ENCODE results near the gene ALOX5AP.

ALOX5AP gene

DNA sequence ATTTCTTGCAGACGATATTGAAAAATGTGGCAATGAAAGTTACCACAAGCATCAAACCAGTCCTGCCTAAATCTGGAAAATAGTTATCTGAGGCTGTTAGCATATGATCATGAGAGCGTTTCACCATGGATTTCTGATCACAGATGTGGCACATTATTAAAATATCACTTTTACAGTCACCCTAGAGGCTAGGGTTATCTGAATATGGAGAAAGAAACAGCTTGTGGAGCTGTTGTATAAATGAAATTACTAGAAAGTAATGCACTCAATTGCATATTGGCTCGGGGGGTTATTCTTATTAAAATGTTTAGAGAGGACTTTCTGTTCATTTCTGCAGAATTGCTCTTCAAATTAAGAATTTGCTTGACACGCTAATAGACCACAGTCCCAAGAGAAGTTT, 35.6 kb downstream of the ALOX5AP start:
- DNase-seq: no peak

DNA sequence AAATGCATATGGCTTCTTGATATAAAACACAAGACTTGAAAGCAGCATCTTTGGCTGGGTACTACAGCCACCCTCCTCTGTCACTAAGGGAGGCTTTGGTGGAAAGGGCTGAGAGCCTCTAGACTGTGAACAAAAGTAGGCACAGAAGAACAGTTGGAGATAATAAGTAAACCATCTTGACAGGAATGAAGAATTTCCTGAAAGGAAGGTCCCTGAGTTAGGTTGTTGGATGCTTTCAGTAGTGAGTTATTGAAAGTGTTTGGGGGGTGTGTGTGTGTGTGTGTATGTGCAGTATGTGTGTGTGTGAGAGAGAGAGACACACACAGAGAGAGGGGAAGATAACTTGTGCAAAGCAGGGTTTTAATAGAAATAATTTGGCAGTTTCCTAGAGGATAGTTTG, 38.2 kb downstream of the ALOX5AP start:
- no peak for DNase-seq

DNA sequence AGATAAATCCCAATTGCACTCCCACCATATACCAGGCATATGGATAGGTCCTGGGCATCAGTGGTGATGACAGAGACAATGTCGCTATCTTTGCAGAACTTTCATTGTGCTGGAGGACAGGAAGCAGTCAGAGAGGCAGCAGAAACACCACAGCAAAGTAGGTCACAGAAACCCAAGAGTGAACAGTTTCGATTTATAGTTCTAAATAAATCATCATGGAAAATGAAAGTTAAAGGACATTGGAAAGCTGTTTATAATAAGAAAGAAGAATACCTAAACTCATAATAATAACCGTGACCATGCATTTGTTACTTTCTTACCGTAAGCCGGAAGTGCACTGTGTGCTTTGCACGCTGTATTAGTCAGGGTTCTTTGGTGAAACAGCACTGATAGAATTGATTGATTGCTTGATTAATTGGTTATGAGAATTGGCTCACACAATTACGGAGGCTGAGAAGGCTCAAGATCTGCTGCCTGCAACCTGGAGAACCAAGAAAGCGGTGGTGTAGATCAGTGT, 38.9 kb downstream of the ALOX5AP start:
- DNase-seq: no peak

DNA sequence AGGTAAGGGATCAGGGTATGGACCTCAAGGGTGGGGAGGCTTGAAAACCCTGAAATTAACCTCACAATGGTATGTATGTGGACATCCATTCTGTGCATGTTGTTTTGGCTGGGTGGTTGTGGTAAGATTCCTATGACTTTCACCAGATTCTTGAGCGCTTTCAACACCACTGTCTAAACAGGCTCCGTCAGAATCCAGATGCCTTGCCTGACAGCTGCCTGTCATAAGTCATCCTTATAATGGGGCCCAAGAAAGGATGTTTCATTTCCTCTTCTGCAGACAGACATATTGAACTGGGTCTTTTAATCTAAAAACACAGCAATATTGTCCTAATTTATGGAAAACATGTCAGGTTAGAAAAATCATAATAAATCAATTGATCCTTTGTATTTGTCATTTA, 41.3 kb downstream of the ALOX5AP start:
- DNase-seq: no peak

DNA sequence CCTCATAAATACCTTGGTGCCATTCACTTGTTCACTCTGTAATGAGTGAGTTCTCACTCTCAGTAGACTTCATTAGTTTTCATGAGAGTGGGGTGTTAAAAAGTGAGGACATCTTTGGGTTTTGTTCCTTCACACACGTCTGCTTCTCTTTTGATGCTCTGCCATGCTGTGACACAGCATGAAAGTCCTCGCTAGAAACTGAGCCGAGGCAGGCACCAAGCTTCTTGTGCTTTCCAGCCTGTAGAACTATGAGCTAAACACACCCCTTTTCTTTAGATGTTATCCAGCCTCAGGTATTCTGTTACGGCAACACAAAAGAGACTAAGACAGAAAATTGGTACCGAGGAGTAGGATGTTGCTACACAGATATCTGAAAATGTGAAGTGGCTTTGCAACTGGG, 43.7 kb downstream of the ALOX5AP start:
- DNase-seq: no peak

DNA sequence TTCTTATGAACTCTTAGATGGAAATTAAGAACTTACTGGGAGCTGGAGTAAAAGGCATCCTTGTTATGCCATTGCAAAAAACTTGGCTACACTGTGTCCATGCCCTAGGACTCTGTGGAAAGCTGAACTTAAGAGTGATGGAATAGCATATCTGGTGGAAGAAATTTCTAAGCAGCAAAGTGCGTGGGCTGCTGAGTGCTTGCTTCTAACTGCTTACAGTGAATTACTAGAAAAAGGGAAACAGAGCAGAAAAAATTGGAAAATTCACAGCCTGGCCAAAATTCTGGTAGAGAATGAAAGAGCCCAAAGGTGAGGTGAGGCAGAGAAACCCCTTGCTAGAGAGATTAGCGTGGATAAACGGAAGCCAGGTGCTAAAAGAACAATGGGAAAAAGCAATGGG, 44.3 kb downstream of the ALOX5AP start:
- no peak for DNase-seq

DNA sequence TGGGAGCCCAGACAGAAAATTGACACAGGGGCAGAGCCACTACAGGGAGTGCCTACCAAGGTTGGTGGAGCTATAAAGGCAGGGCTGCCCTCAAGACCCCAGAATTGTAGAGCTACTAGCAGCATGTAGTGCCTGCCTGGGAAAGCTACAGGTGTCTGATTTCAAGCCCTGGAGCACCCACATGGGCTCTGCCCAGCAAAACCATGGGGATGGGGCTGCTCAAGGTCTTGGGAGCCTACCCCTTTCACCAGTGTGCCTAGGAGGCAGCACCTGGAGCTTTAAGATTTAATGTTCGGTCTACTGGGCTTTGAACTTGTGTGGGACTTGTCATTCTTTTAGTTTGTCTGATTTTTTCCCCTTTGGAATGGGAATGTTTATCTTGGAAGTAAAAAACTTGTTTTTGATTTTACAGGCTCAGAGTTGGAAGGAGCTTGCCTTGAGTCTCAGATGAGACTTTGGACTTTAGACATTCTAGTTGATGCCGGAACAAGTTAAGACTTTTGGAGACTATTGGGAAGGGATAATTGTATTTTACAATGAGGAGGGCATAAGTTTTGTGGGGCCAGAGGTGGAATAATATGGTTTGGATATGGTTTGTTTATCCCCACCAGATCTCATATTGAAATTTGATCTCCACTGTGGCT, 45.1 kb downstream of the ALOX5AP start:
- no peak for DNase-seq

DNA sequence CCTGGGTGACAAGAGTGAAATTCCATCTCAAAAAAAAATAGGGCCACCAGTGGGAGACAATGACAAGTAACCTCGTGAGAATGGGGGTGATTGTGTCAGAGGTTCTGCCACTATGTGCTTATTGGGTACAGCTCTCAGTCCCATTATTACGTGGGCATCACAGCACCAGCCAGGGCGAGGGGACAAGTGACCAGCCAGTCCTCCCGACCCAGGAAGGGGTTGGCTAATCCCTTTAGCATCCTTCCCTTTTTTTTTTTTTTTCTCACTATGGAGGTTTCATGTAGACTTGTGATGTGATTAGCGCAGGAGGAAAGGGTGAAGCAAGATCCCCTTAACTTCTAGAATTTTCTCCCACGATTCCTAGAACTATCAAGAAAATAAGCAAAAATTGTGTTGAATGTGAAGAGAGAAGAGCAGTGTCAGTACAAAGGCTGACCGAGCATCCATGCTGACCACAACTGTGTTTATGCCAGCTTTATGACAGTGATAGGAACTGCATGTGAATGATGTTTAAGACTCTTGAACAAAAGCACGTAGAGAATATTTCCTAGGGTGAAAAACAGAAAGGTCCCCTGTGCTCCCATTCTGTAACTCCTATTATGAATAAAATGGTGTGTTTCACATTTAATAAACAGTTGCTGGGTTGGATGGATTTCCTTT, 50.0 kb downstream of the ALOX5AP start:
- DNase-seq: no peak

DNA sequence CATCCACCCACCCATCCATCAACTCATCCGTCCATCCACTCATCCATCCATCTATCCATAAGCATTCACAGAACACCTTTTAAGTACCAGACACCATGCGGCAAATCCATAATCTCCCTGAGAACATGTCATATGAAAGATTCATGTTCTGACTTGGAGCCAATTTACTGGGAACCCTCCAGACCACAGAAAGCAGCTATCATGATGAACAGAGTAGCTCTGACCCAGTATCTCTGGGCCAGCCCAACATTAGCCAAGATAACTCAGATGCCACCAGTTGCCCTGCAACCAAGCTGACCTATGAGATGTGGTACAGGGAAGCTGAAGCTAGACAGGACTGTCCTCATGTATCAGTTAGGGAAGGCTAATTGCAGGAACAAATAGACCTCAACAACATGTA, 51.3 kb downstream of the ALOX5AP start:
- DNase-seq: no peak

DNA sequence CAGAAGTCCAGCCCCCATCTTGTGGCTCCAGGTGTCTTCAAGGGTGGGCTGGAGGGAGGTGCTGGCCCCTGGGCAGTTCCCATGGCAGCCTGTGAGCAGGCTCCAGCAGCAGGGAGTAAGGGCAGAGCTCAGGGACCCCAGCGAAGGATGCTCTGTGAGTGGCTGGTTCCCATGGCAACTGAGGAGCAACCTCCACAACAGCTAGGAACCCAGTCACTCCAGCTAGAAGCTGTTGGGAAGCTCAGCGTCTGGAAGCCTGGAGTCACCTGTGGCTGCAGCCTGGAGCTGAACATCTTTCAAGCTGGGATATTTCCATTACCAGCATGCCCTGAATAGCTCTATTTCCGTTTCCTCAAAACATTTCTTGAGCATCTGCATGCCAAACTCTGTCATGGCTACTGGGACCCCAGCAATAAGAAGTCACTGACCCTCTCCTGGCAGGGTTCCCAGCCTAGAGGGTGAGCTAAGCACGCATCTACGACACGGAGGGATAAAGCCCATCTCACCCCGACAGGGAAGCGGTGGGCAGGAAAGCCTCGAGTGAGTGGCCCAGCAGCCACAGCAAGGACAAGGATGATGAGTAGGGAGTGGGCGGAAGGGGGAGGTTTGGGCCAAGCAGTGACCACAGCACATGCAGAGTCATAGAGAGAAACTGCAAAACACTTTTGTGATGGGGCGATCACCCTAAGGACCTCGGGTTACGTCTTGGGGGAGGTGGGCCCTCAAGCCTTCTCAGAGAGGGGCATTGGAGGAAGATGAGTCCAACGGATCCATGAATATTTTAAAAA, 52.6 kb downstream of the ALOX5AP start:
- no peak for DNase-seq

DNA sequence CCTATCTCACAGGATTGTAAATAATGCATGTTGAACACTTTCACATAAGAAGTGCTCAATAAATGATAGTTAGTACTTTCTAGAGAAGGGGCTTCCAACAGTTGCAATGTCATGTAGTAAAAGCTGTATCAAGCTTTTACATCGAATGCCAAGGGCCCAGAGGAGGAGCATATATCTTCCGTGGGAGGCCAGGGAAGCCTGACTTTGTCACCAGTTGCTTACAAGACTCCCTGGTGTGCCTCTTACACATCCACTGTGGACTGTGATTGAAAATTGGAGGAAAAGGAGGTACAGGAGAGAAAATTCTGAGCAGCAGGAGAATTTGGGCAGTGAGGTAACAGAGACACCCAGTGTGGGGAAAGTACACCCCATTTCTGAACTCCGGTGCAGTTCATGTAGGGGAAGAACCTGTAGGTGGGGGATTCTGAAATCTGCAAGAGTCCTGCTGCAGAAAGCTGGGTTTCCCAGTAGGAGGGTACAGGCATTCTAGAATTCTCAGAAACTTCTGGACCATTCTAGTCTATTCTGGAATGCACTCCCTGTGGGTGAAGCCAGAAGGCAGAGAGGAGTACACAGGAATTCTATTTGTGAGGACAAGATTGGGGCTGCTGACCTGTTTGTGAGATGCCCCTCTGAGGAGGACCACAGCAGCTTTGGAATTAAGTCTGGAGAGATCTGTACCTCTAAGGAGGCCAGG, 54.0 kb downstream of the ALOX5AP start:
- DNase-seq: no peak

DNA sequence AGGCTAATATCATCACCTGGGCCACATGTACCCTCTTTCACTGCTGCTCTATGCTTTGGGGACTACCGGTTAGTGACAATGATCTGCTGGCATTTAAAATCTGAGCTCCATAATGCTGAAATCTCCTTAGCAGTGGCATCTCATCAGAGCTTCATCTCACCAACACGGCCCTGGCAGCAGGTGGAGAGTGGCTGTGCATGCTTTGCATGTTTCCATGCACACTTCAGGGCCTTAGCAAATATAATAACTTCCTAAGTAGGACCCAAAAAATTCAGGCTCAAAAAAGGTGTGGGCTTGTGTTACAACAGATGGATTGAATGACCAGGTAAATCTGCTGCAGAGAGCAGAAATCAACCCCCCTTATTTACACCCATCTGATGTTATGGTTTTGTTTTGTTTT, 55.2 kb downstream of the ALOX5AP start:
- DNase-seq: no peak

DNA sequence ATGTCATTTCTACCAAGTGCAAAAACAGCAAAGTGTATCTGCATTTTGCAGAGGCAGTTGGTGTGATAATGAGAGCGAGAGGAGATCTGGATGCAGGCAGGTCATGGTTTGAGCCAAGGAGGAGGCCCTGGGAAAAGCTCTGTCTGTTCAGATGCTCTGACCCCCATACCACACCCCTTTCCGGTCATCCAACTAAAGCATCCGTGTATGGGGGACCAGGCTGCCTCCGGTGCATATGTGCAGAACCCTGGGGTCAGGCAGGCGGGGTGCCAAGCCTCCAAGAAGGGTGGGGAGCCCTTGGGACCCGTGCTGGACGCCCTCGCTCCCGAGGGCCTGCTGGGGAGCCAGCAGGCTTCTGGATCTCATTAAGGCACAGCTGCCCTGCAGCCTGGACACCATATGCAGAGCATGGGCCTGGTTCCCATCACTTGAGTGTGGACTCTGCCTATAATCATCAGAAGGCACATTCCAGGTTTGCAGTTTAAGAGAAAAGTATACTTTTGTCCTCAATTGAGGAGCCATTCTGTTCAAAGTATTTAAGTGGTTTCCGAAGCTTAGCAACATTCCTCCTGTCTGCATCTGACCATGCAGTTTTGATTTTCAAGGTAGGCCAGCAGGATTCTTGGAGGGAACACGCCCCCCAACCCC, 56.1 kb downstream of the ALOX5AP start:
- no peak for DNase-seq

DNA sequence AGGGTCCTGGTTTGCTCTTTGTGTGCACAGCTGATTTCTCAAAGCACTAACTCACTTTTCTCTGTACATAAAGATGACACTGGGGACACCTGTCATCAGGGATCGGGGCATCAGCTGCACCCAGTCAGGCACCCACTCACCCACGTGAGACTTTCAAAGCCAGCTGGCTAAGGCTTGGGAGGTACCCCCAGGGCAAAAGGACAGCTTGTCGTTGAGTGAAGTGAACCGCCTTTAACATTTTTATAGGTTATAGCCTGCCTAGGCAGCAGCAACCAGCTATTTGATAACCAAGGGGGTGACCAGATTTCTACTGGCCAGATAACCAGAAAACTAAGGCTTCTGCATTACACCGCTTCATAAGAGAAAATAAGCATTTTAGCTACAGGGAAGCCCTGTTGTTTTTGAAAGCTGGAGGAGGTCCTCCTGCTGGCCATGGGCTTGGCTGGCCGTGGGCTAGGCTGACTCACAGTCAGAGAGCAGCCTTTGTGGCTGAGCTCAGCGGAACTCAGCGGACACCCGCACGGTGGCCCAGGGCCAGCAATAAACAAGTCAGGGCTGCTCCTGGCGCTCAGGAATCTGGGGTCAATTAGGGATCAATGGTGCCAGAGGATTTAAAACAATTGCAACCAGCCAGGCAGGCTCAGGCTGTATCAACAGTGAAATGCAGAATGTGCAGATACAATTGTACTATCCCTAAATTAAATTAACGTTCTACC, 57.1 kb downstream of the ALOX5AP start:
- no peak for DNase-seq

DNA sequence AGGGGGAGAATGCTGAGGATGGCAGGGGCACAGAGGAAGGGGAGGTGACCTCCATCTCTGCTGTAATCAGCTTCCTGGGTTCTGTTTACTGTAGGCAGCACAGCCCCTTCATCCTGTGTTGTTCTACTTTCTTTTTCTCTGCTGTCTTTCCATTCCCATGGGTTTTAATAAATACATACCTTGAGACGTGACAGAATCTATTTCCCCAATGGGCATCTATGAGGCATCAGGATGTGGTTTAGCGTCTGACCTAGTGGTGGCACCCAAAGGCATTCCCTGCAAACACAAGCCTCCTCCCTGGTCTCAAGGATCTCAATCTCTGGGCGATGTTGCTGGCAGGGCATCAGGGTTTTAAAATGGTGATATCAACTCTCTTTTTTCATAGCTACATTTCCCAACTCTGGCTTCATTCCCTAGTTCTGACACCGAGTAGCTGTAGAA, 60.8 kb downstream of the ALOX5AP start:
- DNase-seq: no peak

DNA sequence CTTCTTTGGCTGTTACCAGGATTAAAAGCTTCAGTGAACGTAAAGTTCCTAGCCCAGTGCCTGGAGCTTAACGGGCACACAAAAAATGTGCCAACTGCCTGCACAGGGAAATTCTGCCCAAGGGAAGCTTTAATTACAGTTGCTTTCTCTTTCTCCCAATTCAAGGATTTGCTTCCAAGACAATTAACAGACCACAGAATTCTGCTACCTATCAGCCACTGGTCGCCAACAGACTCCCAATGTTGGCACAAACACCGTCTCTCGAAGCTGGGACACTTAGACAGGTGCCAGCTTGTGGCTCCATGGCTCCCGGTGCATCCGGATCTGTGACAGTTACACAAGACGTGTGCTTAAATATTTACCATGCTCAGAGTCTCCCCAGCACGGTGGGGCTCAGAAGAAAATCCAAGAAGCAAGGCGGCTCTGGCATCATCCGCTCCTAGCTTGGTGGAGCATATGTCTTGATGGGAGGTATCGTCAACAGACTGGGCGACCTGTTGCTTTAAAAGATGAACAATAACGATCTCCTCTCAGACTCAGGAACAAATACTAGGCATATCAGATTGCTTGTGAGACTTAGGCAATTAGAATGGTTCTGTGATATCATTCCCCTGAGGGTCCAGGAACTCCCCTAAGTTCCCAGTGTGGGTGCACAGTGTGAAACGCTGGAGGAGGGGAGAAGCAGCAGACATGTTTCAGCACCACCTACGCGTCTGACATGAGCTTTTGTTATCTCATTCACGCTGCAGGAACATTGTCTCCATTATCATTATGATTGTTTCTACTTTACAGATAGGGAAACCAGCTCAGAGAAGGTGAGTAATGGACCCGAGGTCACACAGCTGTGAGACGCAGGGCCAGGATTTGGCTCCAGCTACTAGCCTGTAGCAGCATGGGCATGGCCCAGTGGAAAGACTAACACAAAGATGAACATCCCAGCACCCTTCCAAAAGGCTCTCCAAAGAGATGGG, 61.6 kb downstream of the ALOX5AP start:
- no peak for DNase-seq

DNA sequence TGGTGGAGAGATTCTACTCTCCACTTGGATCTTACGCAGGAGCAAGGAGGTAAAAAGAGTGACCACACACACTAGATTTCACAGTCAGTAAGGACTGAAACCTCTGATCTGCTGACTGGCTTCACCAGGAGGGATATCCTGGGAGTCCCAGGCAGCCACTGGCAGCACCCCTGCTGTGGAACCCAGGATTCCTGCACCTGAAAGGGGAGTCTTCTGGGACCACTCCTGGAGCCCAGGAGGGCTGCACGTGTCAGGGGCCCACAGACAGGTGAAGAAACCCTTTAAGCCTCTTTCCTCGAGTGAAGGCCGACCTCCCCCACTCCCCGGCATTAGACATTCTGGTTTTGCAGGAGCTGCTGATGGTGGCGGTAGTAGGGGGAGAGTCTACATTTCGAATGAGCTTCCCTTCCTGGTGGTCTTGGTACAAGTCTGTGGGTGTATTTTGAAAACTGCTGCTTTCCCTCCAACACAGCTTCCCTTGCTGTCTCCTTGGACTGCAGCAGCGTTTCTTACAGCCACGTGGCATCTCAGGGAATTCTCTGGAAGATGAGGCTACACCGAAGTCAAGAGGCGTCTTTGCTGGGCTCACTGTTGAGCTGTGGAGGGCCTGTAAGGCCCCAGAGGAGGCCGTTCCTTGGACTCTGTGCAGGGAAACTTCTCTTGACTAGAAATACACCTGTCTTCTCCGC, 62.6 kb downstream of the ALOX5AP start:
- no peak for DNase-seq

DNA sequence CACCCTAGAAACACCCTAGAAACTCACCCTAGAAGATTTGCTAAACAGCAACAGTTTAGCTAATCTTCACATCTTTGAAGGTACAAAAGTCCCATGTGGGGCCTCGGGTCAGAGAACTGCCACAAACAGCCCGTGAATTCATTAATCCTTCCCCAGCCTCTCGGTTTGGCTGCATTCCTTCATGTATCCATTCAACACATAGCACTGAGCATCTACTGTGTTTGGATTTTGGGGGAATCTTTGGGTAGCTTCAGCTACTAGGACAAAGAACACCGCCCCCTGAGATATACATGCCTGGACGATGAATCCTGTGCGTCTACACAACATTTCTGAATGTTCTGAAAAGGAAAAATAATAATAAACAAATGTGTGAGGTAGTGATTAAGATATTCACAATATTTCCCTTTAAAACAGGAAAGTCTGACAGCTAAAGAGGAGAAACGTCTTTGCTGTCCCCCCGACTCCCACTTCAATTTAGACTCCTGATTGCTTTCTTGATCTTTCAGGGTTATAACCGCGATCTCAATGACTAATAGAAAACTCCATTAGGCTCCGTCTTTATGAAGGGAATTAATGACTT, 63.5 kb downstream of the ALOX5AP start:
- no peak for DNase-seq

DNA sequence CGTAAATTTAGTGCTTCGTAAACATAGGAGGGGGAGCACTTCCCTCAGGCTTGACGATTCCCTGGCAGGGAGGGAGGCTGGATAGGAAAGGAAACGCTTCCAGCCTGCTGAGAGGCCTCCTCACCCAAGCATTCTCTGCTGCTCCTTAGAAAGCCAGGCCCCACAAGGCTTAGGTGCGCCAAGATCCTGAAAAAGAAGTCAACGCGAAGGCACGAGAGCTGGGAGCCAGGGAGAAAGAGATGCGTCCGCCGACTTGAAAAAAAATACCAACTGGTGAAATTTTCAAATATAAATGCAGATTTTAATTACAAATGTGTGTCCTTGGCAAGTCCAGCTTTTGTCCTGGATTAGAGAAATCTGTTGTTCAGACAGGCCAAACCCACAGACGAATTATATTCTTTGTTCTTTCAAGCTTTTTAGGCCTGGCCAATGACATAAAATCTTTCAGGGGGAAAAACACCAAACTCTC, 64.0 kb downstream of the ALOX5AP start:
- DNase-seq: no peak

DNA sequence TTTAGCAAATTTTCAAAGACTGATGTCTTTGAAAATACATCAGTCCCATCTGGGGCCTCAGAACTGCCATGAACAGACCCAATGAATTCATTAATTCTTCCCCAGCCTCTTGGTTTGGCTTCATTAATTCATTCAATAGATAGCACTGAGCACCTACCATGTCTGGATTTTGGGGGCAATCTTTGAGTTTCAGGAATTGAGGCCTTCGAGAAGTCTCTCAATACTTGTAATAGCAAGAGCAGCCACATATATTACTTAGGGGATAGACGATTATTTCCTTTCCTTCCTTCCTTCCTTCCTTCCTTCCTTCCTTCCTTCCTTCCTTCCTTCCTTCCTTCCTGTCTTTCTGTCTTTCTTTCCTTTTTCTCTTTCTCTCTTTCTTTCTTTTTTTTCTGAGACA, 64.8 kb downstream of the ALOX5AP start:
- no peak for DNase-seq

All from activated gamma-delta T cell (primary cell).